HepG2 (cell line): ENCODE results near the gene IGLON5. TPM values are rescaled to one million over a fixed set of nuclear protein-coding genes. Genes with fewer than 3 reads are reported as not detected.

ENCODE experiments used
- FIP1L1 ChIP-seq: fragments of 200-400 bp; formaldehyde crosslinking; IDR thresholded peaks from 2 replicates; pipeline ENCODE4 v1.6.1; 2018; ENCODE audit warnings: low read depth, mild to moderate bottlenecking, low read length, moderate library complexity, borderline replicate concordance; ENCODE audit not compliant: insufficient read depth
- SRSF4 ChIP-seq: fragments of 200-400 bp; formaldehyde crosslinking; IDR thresholded peaks from one replicate; pipeline ENCODE4 v1.6.1; 2018; ENCODE audit warnings: mild to moderate bottlenecking, low read depth, low read length, moderate library complexity; ENCODE audit not compliant: poor library complexity, severe bottlenecking
- YEATS4 ChIP-seq: sonication (generic); formaldehyde crosslinking; IDR thresholded peaks from 2 replicates; pipeline ENCODE4 v1.4.0; 2020; ENCODE audit warnings: missing genetic modification reagents, borderline replicate concordance
- ZNF232 ChIP-seq: sonication (generic); formaldehyde crosslinking; IDR thresholded peaks from 2 replicates; pipeline ENCODE4 v1.4.0; 2020; ENCODE audit warnings: missing genetic modification reagents, borderline replicate concordance
- ZNF629 ChIP-seq: sonication (generic); formaldehyde crosslinking; conservative IDR thresholded peaks from 2 replicates; pipeline ENCODE4 v1.5.0; 2020; ENCODE audit warnings: missing genetic modification reagents
- ZNF639 ChIP-seq: conservative IDR thresholded peaks from 2 replicates; pipeline ENCODE4 v1.6.1; 2018; ENCODE audit warnings: missing genetic modification reagents
- ZZZ3 ChIP-seq: sonication (generic); formaldehyde crosslinking; IDR thresholded peaks from 2 replicates; pipeline ENCODE4 v1.4.0; 2020; ENCODE audit warnings: missing genetic modification reagents, mild to moderate bottlenecking, borderline replicate concordance
- polyA plus RNA-seq, 8 experiments: library from polyadenylated mRNA; depleted of rRNA in 3 of 8; stranded (reverse) in 7 of 8; unstranded in 1 of 8; fragments of >200 nt; fragmentation: Illumina TruSeq in 4 of 8; extraction: Trizol in 4 of 8; gene quantifications; 2 replicates each; pipeline versions ENCODE4 v1.2.1 to v1.2.3, GENCODE V29; 2011 to 2016; ENCODE audit warnings: low read depth in 4 of 8, missing spikeins in 1 of 8, mixed read lengths in 1 of 8; ENCODE audit not compliant: insufficient read depth in 1 of 8
- total RNA-seq, 5 experiments: library from RNA; depleted of rRNA; stranded (reverse); fragments of >200 nt; fragmentation: Illumina TruSeq; extraction: Trizol; gene quantifications; 2 replicates each; pipeline ENCODE4 v1.2.3, GENCODE V29; 2016; ENCODE audit warnings: low read depth in 1 of 5
- TF ChIP-seq, protein P1 (sequence below): sonication (generic); formaldehyde crosslinking; IDR thresholded peaks from 2 replicates; pipeline ENCODE4 v1.4.0; 2020; ENCODE audit warnings: missing genetic modification reagents
- TF ChIP-seq, protein P2 (sequence below): sonication (generic); formaldehyde crosslinking; IDR thresholded peaks from 2 replicates; pipeline ENCODE4 v1.9.0; 2022; ENCODE audit warnings: low read depth, missing genetic modification reagents
- TF ChIP-seq, protein P3 (sequence below): sonication (generic); formaldehyde crosslinking; IDR thresholded peaks from 2 replicates; pipeline ENCODE4 v1.4.0; 2020; ENCODE audit warnings: mild to moderate bottlenecking, missing genetic modification reagents, borderline replicate concordance
- TF ChIP-seq, protein P4 (sequence below): IDR thresholded peaks from 2 replicates; pipeline ENCODE4 v1.6.1; 2016; ENCODE audit warnings: missing compliant biosample characterization, missing genetic modification reagents, borderline replicate concordance
- TF ChIP-seq, protein P5 (sequence below): sonication (generic); formaldehyde crosslinking; IDR thresholded peaks from 2 replicates; pipeline ENCODE4 v1.4.0; 2020; ENCODE audit warnings: mild to moderate bottlenecking, missing genetic modification reagents

IGLON5 gene
- total and polyA plus RNA-seq, 2 of the 13 experiments (the other 11 are each of a cell fraction or from before 2014, with no cell fraction given): 0.04 to 5.7 TPM

GRCh38 chr19:51367565-51368365, 56.3 kb downstream of the IGLON5 start (continued):
- TF ChIP-seq, protein P1, sequence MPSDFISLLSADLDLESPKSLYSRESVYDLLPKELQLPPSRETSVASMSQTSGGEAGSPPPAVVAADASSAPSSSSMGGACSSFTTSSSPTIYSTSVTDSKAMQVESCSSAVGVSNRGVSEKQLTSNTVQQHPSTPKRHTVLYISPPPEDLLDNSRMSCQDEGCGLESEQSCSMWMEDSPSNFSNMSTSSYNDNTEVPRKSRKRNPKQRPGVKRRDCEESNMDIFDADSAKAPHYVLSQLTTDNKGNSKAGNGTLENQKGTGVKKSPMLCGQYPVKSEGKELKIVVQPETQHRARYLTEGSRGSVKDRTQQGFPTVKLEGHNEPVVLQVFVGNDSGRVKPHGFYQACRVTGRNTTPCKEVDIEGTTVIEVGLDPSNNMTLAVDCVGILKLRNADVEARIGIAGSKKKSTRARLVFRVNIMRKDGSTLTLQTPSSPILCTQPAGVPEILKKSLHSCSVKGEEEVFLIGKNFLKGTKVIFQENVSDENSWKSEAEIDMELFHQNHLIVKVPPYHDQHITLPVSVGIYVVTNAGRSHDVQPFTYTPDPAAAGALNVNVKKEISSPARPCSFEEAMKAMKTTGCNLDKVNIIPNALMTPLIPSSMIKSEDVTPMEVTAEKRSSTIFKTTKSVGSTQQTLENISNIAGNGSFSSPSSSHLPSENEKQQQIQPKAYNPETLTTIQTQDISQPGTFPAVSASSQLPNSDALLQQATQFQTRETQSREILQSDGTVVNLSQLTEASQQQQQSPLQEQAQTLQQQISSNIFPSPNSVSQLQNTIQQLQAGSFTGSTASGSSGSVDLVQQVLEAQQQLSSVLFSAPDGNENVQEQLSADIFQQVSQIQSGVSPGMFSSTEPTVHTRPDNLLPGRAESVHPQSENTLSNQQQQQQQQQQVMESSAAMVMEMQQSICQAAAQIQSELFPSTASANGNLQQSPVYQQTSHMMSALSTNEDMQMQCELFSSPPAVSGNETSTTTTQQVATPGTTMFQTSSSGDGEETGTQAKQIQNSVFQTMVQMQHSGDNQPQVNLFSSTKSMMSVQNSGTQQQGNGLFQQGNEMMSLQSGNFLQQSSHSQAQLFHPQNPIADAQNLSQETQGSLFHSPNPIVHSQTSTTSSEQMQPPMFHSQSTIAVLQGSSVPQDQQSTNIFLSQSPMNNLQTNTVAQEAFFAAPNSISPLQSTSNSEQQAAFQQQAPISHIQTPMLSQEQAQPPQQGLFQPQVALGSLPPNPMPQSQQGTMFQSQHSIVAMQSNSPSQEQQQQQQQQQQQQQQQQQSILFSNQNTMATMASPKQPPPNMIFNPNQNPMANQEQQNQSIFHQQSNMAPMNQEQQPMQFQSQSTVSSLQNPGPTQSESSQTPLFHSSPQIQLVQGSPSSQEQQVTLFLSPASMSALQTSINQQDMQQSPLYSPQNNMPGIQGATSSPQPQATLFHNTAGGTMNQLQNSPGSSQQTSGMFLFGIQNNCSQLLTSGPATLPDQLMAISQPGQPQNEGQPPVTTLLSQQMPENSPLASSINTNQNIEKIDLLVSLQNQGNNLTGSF (CRISPR knock-in tag): peak; percentile 31; the same call in 1 of the 2 replicates
- TF ChIP-seq ZNF232 (CRISPR knock-in tag): no peak
- no peak for TF ChIP-seq ZNF629 (CRISPR knock-in tag)
- TF ChIP-seq YEATS4 (CRISPR knock-in tag): peak; percentile 68; the same call in 1 of the 2 replicates
- TF ChIP-seq ZNF639 (CRISPR knock-in tag): 0 out of 2 replicates have a peak, but pooled peaks have one; percentile 25
- TF ChIP-seq, protein P2, sequence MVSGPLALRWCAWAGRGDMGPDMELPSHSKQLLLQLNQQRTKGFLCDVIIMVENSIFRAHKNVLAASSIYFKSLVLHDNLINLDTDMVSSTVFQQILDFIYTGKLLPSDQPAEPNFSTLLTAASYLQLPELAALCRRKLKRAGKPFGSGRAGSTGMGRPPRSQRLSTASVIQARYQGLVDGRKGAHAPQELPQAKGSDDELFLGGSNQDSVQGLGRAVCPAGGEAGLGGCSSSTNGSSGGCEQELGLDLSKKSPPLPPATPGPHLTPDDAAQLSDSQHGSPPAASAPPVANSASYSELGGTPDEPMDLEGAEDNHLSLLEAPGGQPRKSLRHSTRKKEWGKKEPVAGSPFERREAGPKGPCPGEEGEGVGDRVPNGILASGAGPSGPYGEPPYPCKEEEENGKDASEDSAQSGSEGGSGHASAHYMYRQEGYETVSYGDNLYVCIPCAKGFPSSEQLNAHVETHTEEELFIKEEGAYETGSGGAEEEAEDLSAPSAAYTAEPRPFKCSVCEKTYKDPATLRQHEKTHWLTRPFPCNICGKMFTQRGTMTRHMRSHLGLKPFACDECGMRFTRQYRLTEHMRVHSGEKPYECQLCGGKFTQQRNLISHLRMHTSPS: peak; percentile 67
- TF ChIP-seq ZZZ3: 0 out of 2 replicates have a peak, but pooled peaks have one; percentile 47
- peak; percentile 58 for TF ChIP-seq SRSF4
- 0 out of 2 replicates have a peak, but pooled peaks have one; percentile 78 for TF ChIP-seq FIP1L1
- TF ChIP-seq, protein P3, sequence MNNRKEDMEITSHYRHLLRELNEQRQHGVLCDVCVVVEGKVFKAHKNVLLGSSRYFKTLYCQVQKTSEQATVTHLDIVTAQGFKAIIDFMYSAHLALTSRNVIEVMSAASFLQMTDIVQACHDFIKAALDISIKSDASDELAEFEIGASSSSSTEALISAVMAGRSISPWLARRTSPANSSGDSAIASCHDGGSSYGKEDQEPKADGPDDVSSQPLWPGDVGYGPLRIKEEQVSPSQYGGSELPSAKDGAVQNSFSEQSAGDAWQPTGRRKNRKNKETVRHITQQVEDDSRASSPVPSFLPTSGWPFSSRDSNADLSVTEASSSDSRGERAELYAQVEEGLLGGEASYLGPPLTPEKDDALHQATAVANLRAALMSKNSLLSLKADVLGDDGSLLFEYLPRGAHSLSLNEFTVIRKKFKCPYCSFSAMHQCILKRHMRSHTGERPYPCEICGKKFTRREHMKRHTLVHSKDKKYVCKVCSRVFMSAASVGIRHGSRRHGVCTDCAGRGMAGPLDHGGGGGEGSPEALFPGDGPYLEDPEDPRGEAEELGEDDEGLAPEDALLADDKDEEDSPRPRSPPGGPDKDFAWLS (CRISPR knock-in tag): 0 out of 2 replicates have a peak, but pooled peaks have one; percentile 37
- TF ChIP-seq, protein P4, sequence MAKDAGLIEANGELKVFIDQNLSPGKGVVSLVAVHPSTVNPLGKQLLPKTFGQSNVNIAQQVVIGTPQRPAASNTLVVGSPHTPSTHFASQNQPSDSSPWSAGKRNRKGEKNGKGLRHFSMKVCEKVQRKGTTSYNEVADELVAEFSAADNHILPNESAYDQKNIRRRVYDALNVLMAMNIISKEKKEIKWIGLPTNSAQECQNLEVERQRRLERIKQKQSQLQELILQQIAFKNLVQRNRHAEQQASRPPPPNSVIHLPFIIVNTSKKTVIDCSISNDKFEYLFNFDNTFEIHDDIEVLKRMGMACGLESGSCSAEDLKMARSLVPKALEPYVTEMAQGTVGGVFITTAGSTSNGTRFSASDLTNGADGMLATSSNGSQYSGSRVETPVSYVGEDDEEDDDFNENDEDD (CRISPR knock-in tag): no peak
- TF ChIP-seq, protein P5, sequence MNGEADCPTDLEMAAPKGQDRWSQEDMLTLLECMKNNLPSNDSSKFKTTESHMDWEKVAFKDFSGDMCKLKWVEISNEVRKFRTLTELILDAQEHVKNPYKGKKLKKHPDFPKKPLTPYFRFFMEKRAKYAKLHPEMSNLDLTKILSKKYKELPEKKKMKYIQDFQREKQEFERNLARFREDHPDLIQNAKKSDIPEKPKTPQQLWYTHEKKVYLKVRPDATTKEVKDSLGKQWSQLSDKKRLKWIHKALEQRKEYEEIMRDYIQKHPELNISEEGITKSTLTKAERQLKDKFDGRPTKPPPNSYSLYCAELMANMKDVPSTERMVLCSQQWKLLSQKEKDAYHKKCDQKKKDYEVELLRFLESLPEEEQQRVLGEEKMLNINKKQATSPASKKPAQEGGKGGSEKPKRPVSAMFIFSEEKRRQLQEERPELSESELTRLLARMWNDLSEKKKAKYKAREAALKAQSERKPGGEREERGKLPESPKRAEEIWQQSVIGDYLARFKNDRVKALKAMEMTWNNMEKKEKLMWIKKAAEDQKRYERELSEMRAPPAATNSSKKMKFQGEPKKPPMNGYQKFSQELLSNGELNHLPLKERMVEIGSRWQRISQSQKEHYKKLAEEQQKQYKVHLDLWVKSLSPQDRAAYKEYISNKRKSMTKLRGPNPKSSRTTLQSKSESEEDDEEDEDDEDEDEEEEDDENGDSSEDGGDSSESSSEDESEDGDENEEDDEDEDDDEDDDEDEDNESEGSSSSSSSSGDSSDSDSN: peak; percentile 89
